Mucosa of gallbladder (tissue), 1 donor: ENCODE results near the gene MEIS3. TPM values are rescaled to one million over a fixed set of nuclear protein-coding genes. Genes with fewer than 3 reads are reported as not detected.
"Not testable (repeated sequence)": the region's sequence is repeated elsewhere in the genome, so short reads cannot be mapped to it uniquely, and the experiment has no call there.

Experiments used
- DNase-seq: peaks from one replicate; pipeline ENCODE4 v3.0.0-alpha.2; 2020; ENCODE audit warnings: low spot score
- total RNA-seq: library from RNA; stranded (reverse); gene quantifications from one replicate; pipeline ENCODE4 v1.2.1, GENCODE V29; 2021
- donor health status: DM: no; HTN: no; CAD: no.

The MEIS3 gene
- total RNA-seq, 1 donor from 2014 or later = 5.7 TPM

- DNase-seq = not testable (repeated sequence)
Observed at GRCh38 chr19:47386582-47386981, 32.7 kb downstream of the MEIS3 start.

- not testable (repeated sequence) for DNase-seq
Observed at GRCh38 chr19:47384533-47384932, 34.8 kb downstream of the MEIS3 start.

- DNase-seq = not testable (repeated sequence)
Observed at GRCh38 chr19:47383890-47384289, 35.4 kb downstream of the MEIS3 start.

DNA sequence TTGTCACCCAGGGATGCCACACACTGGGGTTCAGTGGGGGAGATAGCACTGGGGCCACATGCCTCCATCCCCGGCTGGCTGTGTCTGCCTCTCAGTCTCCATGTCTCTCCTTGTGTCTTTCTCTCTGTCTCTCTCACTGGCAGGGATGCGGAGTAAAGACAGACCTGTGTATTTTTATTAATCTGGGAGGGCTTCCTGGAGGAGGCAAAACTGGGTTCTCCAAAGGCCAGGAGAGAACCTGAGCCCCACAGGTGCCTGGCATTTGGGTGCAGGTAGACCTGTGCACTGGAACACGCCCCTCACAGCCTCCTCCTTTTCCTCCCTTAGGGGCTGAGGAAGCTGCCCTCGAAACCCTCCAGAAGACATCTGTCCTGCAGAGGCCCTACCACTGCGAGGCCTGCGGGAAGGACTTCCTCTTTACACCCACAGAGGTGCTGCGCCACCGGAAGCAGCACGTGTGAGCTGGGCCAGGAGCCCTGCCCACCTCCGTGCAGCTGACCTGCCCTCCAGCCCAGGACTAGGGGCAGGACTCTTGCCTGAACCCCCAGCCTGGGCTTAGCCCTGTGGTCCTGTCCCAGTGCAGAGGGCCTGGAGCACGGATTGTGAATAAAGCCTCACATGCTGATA is 37.6 kb downstream of the MEIS3 start:
- no peak for DNase-seq

DNA sequence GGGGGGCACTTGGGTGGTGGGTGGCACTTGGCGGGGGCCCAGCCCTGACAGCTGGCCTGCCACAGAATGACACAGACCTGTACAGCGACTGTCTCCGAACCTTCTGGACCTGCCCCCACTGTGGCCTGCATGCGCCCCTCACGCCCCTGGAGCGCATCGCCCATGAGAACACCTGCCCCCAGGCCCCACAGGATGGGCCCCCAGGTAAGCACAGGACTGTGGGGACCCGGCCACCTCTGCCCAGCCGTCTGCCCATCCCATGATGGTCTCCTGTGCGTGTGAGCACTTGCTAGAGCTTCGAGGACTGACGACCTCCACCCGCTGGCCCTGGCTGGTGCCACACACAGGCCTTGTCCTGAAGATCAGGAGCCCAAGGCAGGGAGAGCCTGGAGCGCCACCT is 38.2 kb downstream of the MEIS3 start:
- no peak for DNase-seq

DNA sequence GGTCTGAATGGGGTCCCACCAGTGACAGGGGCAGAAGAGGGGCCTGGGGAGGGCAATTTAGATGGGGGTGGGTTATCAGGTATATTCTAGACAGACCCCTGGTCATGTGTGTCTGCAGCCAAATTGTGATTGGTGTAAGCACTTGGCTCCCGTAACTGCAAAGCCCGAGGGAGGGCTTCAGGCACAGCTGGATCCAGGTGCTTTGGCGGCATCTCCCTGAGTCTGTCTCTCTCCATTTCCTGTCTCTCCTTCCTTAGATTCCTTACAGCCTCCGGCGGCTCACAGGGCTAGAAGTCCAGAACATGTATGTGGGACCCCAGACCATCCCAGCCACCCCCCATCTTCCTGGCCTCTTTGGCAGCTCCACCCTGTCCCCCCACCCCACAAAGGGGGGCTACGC is 38.8 kb downstream of the MEIS3 start:
- DNase-seq = no peak

DNA sequence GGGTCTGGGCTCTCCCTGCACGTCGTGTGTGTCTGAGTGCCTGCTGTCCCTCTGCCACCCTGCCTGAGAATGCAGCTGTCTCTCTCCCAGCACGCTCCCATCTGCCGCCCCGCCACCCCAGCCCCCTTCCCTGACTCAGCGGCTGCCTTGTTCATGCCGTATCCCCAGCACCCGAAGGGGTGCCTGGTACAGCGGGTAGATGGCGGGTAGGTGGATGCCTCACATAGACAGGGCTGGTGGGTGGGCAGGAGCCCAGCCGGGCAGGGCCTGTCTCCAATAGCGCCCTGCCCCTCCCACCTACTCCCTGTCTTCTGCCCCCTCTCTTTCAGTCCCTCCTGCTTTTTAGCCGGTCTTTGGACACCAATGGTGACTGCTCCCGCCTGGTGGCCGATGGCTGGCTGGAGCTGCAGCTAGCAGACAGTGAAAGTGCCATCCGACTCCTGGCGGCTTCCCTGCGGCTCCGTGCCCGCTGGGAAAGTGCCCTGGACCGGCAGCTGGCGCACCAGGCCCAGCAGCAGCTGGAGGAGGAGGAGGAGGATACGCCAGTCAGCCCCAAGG is 39.9 kb downstream of the MEIS3 start:
- no peak for DNase-seq

DNA sequence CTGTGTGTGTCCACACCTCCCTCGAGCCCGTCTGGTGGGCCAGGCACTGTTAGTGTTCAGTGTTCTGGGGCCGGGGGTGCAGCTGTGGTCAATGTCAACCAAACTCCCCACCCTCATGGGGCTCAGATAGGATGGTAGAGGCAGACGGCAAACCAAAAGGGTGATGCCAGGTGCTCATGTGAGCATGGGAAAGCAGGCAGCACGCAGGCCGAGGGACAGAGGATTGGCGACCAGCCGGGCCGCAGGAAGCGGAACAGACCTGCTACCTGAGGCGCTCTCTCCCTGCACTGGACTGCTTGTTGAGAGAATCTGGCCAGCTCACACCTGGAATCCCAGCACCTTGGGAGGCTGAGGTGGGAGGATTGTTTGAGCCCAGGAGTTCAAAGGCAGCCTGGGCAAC is 41.1 kb downstream of the MEIS3 start:
- no peak for DNase-seq

GRCh38 chr19:47377801-47378200 is 41.5 kb downstream of the MEIS3 start:
- DNase-seq = no peak

GRCh38 chr19:47377208-47377701 is 42.1 kb downstream of the MEIS3 start:
- DNase-seq = no peak

GRCh38 chr19:47376589-47377144 is 42.7 kb downstream of the MEIS3 start:
- DNase-seq = no peak

- DNase-seq = no peak
Observed at GRCh38 chr19:47375694-47376588, 43.4 kb downstream of the MEIS3 start.

- no peak for DNase-seq
Observed at GRCh38 chr19:47374876-47375693, 44.2 kb downstream of the MEIS3 start.

DNA sequence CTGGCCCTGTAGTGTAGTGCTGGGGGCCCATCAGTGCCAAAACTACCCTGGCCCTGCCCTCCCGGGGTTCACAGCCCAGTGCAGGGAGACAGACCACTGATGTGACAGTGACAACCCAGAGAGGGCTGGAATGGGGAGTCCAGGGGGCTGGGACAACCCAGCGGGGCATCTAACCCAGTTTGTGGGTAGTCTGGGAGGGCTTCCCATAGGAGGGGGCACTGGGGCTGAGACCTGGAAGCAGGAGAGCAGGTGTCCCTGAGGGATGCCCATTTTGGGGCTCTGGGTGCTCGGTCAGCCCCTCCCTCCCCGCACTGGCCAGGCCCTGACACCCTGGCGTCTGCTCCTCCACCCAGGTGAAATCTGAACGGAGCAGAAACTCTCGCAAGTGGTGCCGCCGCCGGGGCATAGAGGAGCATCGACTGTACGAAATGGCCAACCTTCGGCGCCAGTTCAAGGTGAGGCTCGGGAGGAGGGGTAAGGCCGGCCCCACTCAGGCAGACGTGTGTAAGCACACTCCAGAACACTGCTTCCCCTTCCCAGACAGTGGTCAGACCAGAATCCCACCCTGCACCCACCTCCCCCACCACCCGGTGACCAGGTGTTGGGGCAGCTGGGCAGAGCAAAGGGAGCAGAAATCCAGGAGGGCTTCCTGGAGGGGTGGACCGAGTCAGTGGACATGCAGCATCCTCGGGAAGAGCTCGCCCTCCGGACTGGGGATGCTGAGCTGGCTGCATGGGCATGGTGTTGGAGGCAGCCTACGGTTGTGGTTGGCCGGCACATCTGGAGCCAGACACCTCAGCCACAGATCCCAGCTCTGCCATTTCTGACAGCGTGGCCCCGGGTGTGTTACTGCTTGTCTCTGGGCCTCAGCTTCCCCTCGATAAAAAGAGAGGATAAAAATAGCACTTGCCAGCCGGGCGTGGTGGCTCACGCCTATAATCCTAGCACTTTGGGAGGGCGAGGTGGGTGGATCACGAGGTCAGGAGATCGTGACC is 45.8 kb downstream of the MEIS3 start:
- no peak for DNase-seq

- no peak for DNase-seq
Observed at GRCh38 chr19:47372603-47373002, 46.7 kb downstream of the MEIS3 start.

GRCh38 chr19:47371261-47371660 is 48.1 kb downstream of the MEIS3 start:
- DNase-seq = no peak

GRCh38 chr19:47370045-47370611 is 49.2 kb downstream of the MEIS3 start:
- no peak for DNase-seq

DNA sequence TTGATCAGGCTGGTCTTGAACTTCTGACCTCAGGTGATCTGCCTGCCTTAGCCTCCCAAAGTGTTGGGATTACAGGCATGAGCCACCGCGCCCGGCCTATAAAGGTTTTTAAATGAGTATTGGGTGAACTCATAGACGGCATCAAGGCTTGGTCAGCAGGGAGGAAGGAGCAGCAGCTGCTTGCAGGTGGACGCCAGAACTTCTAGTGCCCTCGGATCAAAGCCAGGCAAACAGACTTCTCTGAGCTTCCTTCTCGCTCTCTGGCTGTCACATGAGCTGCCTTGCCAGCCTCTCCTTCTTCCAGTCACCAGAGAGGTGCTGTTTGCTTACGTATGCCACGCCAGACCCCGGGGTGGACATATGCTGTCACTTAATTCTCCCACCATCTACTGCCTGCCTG is 53.9 kb downstream of the MEIS3 start:
- DNase-seq = not testable (repeated sequence)

- no peak for DNase-seq
Observed at GRCh38 chr19:47363758-47364531, 55.4 kb downstream of the MEIS3 start.
